Measurements from ENCODE around the gene RGS17.

Gene RGS17

GRCh38 chr6:153126218-153126617 lies 4.9 kb downstream of the RGS17 start:
- Histone ChIP-seq H3K4me3 (replicated peaks; ENCODE audit: insufficient read depth, low read length) (no peak overlapping the region), H3K27ac (replicated peaks) (no peak overlapping the region), H3K27me3 (ENCODE audit: insufficient read depth, poor library complexity, severe bottlenecking) (peaks cover 35% of the 10 kb centered on the region)
- no peak for DNase-seq (ENCODE audit: low read depth in 1 of 2, low spot score in 1 of 2)
- TF ChIP-seq SPI1 (IDR thresholded peaks at IDR 0.05; ENCODE audit: borderline replicate concordance, low read depth) (no peak), REST (IDR thresholded peaks at IDR 0.05; ENCODE audit: insufficient replicate concordance, low read depth) (no peak), CTCF (IDR thresholded peaks at IDR 0.05; ENCODE audit: insufficient read depth, low read length) (no peak), POLR2AphosphoS5 (IDR thresholded peaks at IDR 0.05; ENCODE audit: low read depth) (no peak), GABPA (IDR thresholded peaks at IDR 0.05; ENCODE audit: low read depth) (no peak)

DNA sequence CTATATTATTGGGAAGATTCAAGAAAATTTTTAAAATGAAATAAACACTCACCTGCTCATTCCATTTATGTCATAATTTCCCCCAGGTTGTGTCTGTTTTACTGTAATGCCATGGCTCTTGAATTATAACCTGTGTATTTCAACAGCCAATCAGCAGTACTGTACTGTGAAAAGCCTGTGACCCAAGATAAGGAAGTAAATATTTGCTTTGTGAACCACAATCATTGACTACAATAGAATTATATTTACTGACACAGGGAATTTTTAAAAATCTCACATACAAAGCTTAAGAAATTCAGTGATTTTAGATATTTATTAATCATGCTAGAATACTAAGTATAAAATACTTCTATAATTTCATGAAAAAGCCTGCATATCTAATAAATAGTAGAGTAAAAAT lies 6.0 kb downstream of the RGS17 start:
- no peak for DNase-seq (ENCODE audit: low read depth in 1 of 2, low spot score in 1 of 2)
- TF ChIP-seq SPI1 (IDR thresholded peaks at IDR 0.05; ENCODE audit: borderline replicate concordance, low read depth) (no peak), CTCF (IDR thresholded peaks at IDR 0.05; ENCODE audit: insufficient read depth, low read length) (no peak), GABPA (IDR thresholded peaks at IDR 0.05; ENCODE audit: low read depth) (no peak), REST (IDR thresholded peaks at IDR 0.05; ENCODE audit: insufficient replicate concordance, low read depth) (no peak), POLR2AphosphoS5 (IDR thresholded peaks at IDR 0.05; ENCODE audit: low read depth) (no peak)
- no peak overlapping the region for H3K27ac ChIP-seq (replicated peaks)

DNA sequence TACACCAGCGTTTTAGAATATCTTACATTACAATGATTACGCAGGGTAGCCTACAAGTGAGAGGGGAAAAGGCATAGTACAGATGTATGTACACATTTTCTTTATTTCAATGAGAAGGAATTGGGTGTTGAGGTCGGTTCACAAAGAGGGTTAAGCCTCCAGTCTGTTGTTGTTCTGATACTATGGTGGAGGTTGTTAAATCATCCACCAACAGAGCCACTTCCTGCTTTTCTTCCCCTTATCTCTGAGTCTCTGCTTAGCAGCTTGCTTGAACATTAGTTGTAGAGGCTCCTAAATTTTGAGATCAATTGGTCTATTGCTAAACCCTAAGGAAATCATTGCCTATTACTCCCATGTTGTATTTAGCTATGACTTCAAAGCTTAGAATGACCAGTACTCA lies 7.3 kb downstream of the RGS17 start:
- peaks cover 18% of the 10 kb centered on the region for H3K27me3 ChIP-seq (ENCODE audit: insufficient read depth, poor library complexity, severe bottlenecking)
- TF ChIP-seq GABPA (IDR thresholded peaks at IDR 0.05; ENCODE audit: low read depth) (no peak), SPI1 (IDR thresholded peaks at IDR 0.05; ENCODE audit: borderline replicate concordance, low read depth) (peak; percentile 26; the same call in 1 of the 2 replicates), REST (IDR thresholded peaks at IDR 0.05; ENCODE audit: insufficient replicate concordance, low read depth) (no peak)
- no peak overlapping the region for H3K27ac ChIP-seq (replicated peaks)
- no peak for DNase-seq (ENCODE audit: low read depth in 1 of 2, low spot score in 1 of 2)
- no peak overlapping the region for H3K4me3 ChIP-seq (replicated peaks; ENCODE audit: insufficient read depth, low read length)

More for the DNA sequence above, 6.0 kb downstream of the RGS17 start:
- Histone ChIP-seq H3K4me3 (replicated peaks; ENCODE audit: insufficient read depth, low read length) (no peak overlapping the region), H3K27me3 (ENCODE audit: insufficient read depth, poor library complexity, severe bottlenecking) (peaks cover 31% of the 10 kb centered on the region)

Data from HL-60 (cell line).